ENCODE data around the gene ATRN. TPM values are rescaled to one million over a fixed set of nuclear protein-coding genes. Genes with fewer than 3 reads are reported as not detected.

The ATRN gene
- polyA plus RNA-seq, 1 donor from 2014 or later, result 27.5 TPM

GRCh38 chr20:3590164-3590563 lies 119.3 kb downstream of the ATRN start:
- Histone ChIP-seq H3K9ac (ENCODE audit: low read length) (no peak overlapping the region), H3K79me2 (replicated peaks; ENCODE audit: insufficient read depth, low read length) (no peaks in the 10 kb centered on the region), H3K9me3 (ENCODE audit: low read length) (no peaks in the 10 kb centered on the region), H3K27me3 (ENCODE audit: insufficient read depth, low read depth, low read length) (no peaks in the 10 kb centered on the region), H2AFZ (ENCODE audit: low read depth, low read length) (no peak overlapping the region), H3K4me2 (ENCODE audit: low read length) (no peak overlapping the region), H3K9me2 (ENCODE audit: insufficient read depth, low read length) (no peaks in the 10 kb centered on the region), H3K36me3 (ENCODE audit: insufficient read depth, low read length) (peaks cover 4% of the 10 kb centered on the region), H3K27ac (ENCODE audit: low read length) (no peak overlapping the region), H4K20me1 (ENCODE audit: insufficient read depth) (no peaks in the 10 kb centered on the region), H3K4me3 (ENCODE audit: low read length) (no peak overlapping the region), H3F3A (ENCODE audit: insufficient read depth, low read length, poor library complexity, severe bottlenecking) (no peaks in the 10 kb centered on the region)
- TF ChIP-seq SMC3 (conservative IDR thresholded peaks at IDR 0.05; ENCODE audit: poor library complexity) (no peak), CTCF (IDR thresholded peaks at IDR 0.05; ENCODE audit: poor library complexity, severe bottlenecking) (no peak), EZH2 (IDR thresholded peaks at IDR 0.05; ENCODE audit: borderline replicate concordance, insufficient read depth, low read length, poor library complexity, severe bottlenecking) (no peak), POLR2AphosphoS5 (IDR thresholded peaks at IDR 0.05) (no peak), EP300 (conservative IDR thresholded peaks at IDR 0.05; ENCODE audit: poor library complexity, severe bottlenecking) (no peak), RAD21 (conservative IDR thresholded peaks at IDR 0.05) (no peak), TAF1 (IDR thresholded peaks at IDR 0.05; ENCODE audit: low read depth) (no peak), MXI1 (conservative IDR thresholded peaks at IDR 0.05; ENCODE audit: poor library complexity, severe bottlenecking) (no peak), REST (IDR thresholded peaks at IDR 0.05; ENCODE audit: borderline replicate concordance) (no peak)

GRCh38 chr20:3592931-3593330 lies 122.1 kb downstream of the ATRN start:
- Histone ChIP-seq H3K9me3 (ENCODE audit: low read length) (no peaks in the 10 kb centered on the region), H2AFZ (ENCODE audit: low read depth, low read length) (no peak overlapping the region), H3K79me2 (replicated peaks; ENCODE audit: insufficient read depth, low read length) (no peaks in the 10 kb centered on the region), H3F3A (ENCODE audit: insufficient read depth, low read length, poor library complexity, severe bottlenecking) (no peaks in the 10 kb centered on the region), H3K27ac (ENCODE audit: low read length) (no peak overlapping the region), H3K4me3 (ENCODE audit: low read length) (no peak overlapping the region), H3K9me2 (ENCODE audit: insufficient read depth, low read length) (no peaks in the 10 kb centered on the region), H3K27me3 (ENCODE audit: insufficient read depth, low read depth, low read length) (no peaks in the 10 kb centered on the region), H3K9ac (ENCODE audit: low read length) (no peak overlapping the region), H4K20me1 (ENCODE audit: insufficient read depth) (no peaks in the 10 kb centered on the region), H3K4me2 (ENCODE audit: low read length) (no peak overlapping the region), H3K36me3 (ENCODE audit: insufficient read depth, low read length) (no peaks in the 10 kb centered on the region)
- TF ChIP-seq MXI1 (conservative IDR thresholded peaks at IDR 0.05; ENCODE audit: poor library complexity, severe bottlenecking) (no peak), RAD21 (conservative IDR thresholded peaks at IDR 0.05) (no peak), SMC3 (conservative IDR thresholded peaks at IDR 0.05; ENCODE audit: poor library complexity) (no peak), TAF1 (IDR thresholded peaks at IDR 0.05; ENCODE audit: low read depth) (no peak), CTCF (IDR thresholded peaks at IDR 0.05; ENCODE audit: poor library complexity, severe bottlenecking) (no peak), REST (IDR thresholded peaks at IDR 0.05; ENCODE audit: borderline replicate concordance) (no peak), POLR2AphosphoS5 (IDR thresholded peaks at IDR 0.05) (no peak), EZH2 (IDR thresholded peaks at IDR 0.05; ENCODE audit: borderline replicate concordance, insufficient read depth, low read length, poor library complexity, severe bottlenecking) (no peak), EP300 (conservative IDR thresholded peaks at IDR 0.05; ENCODE audit: poor library complexity, severe bottlenecking) (no peak)
